ENCODE results near the gene GALNT7. TPM values are rescaled to one million over a fixed set of nuclear protein-coding genes. Genes with fewer than 3 reads are reported as not detected.
"Not testable (repeated sequence)": the region's sequence is repeated elsewhere in the genome, so short reads cannot be mapped to it uniquely, and the experiment has no call there.

Gene GALNT7
- total RNA-seq, 1 experiment from 2014 or later, result 39.4 TPM

GRCh38 chr4:173219126-173219437, 50.5 kb downstream of the GALNT7 start:
- H3K4me3 ChIP-seq (ENCODE audit: insufficient read depth, low read depth, low read length); H3K36me3 ChIP-seq (replicated peaks; ENCODE audit: control insufficient read depth, insufficient read depth, low read length); H3K27me3 ChIP-seq (ENCODE audit: control insufficient read depth, insufficient read depth, low read length); DNase-seq: not testable (repeated sequence)

GRCh38 chr4:173223743-173224142, 55.1 kb downstream of the GALNT7 start:
- H3K36me3 ChIP-seq (replicated peaks; ENCODE audit: control insufficient read depth, insufficient read depth, low read length), result no peaks in the 10 kb centered on the region
- DNase-seq, result no peak
- H3K4me3 ChIP-seq (ENCODE audit: insufficient read depth, low read depth, low read length), result no peak overlapping the region
- no peaks in the 10 kb centered on the region for H3K27me3 ChIP-seq (ENCODE audit: control insufficient read depth, insufficient read depth, low read length)

GRCh38 chr4:173226401-173226888, 57.8 kb downstream of the GALNT7 start:
- H3K36me3 ChIP-seq (replicated peaks; ENCODE audit: control insufficient read depth, insufficient read depth, low read length), result no peaks in the 10 kb centered on the region
- no peak overlapping the region for H3K4me3 ChIP-seq (ENCODE audit: insufficient read depth, low read depth, low read length)
- no peak for DNase-seq
- no peaks in the 10 kb centered on the region for H3K27me3 ChIP-seq (ENCODE audit: control insufficient read depth, insufficient read depth, low read length)

GRCh38 chr4:173227756-173228155, 59.1 kb downstream of the GALNT7 start:
- no peaks in the 10 kb centered on the region for H3K36me3 ChIP-seq (replicated peaks; ENCODE audit: control insufficient read depth, insufficient read depth, low read length)
- H3K27me3 ChIP-seq (ENCODE audit: control insufficient read depth, insufficient read depth, low read length), result no peaks in the 10 kb centered on the region
- DNase-seq, result no peak
- no peak overlapping the region for H3K4me3 ChIP-seq (ENCODE audit: insufficient read depth, low read depth, low read length)

- DNase-seq, result no peak
- H3K36me3 ChIP-seq (replicated peaks; ENCODE audit: control insufficient read depth, insufficient read depth, low read length), result no peaks in the 10 kb centered on the region
- no peaks in the 10 kb centered on the region for H3K27me3 ChIP-seq (ENCODE audit: control insufficient read depth, insufficient read depth, low read length)
- no peak overlapping the region for H3K4me3 ChIP-seq (ENCODE audit: insufficient read depth, low read depth, low read length)
Observed at GRCh38 chr4:173230062-173230461, 61.5 kb downstream of the GALNT7 start.

GRCh38 chr4:173231916-173232315, 63.3 kb downstream of the GALNT7 start:
- no peaks in the 10 kb centered on the region for H3K27me3 ChIP-seq (ENCODE audit: control insufficient read depth, insufficient read depth, low read length)
- no peak for DNase-seq
- no peak overlapping the region for H3K4me3 ChIP-seq (ENCODE audit: insufficient read depth, low read depth, low read length)
- no peaks in the 10 kb centered on the region for H3K36me3 ChIP-seq (replicated peaks; ENCODE audit: control insufficient read depth, insufficient read depth, low read length)

GRCh38 chr4:173233857-173234256, 65.2 kb downstream of the GALNT7 start:
- no peak for DNase-seq
- no peak overlapping the region for H3K4me3 ChIP-seq (ENCODE audit: insufficient read depth, low read depth, low read length)
- no peaks in the 10 kb centered on the region for H3K27me3 ChIP-seq (ENCODE audit: control insufficient read depth, insufficient read depth, low read length)
- no peaks in the 10 kb centered on the region for H3K36me3 ChIP-seq (replicated peaks; ENCODE audit: control insufficient read depth, insufficient read depth, low read length)

- Histone ChIP-seq H3K4me3 (ENCODE audit: insufficient read depth, low read depth, low read length) (no peak overlapping the region), H3K27me3 (ENCODE audit: control insufficient read depth, insufficient read depth, low read length) (no peaks in the 10 kb centered on the region), H3K36me3 (replicated peaks; ENCODE audit: control insufficient read depth, insufficient read depth, low read length) (no peaks in the 10 kb centered on the region)
- DNase-seq, result no peak
Observed at GRCh38 chr4:173235050-173235449, 66.4 kb downstream of the GALNT7 start.

GRCh38 chr4:173236301-173236700, 67.7 kb downstream of the GALNT7 start:
- H3K36me3 ChIP-seq (replicated peaks; ENCODE audit: control insufficient read depth, insufficient read depth, low read length), result no peaks in the 10 kb centered on the region
- H3K27me3 ChIP-seq (ENCODE audit: control insufficient read depth, insufficient read depth, low read length), result no peaks in the 10 kb centered on the region
- no peak for DNase-seq
- H3K4me3 ChIP-seq (ENCODE audit: insufficient read depth, low read depth, low read length), result no peak overlapping the region

- no peak for DNase-seq
- Histone ChIP-seq H3K36me3 (replicated peaks; ENCODE audit: control insufficient read depth, insufficient read depth, low read length) (no peaks in the 10 kb centered on the region), H3K4me3 (ENCODE audit: insufficient read depth, low read depth, low read length) (no peak overlapping the region), H3K27me3 (ENCODE audit: control insufficient read depth, insufficient read depth, low read length) (no peaks in the 10 kb centered on the region)
Observed at GRCh38 chr4:173237152-173237551, 68.5 kb downstream of the GALNT7 start.

GRCh38 chr4:173237762-173238161, 69.2 kb downstream of the GALNT7 start:
- no peak overlapping the region for H3K4me3 ChIP-seq (ENCODE audit: insufficient read depth, low read depth, low read length)
- no peaks in the 10 kb centered on the region for H3K27me3 ChIP-seq (ENCODE audit: control insufficient read depth, insufficient read depth, low read length)
- no peak for DNase-seq
- no peaks in the 10 kb centered on the region for H3K36me3 ChIP-seq (replicated peaks; ENCODE audit: control insufficient read depth, insufficient read depth, low read length)

GRCh38 chr4:173240696-173241095, 72.1 kb downstream of the GALNT7 start:
- no peak overlapping the region for H3K4me3 ChIP-seq (ENCODE audit: insufficient read depth, low read depth, low read length)
- H3K36me3 ChIP-seq (replicated peaks; ENCODE audit: control insufficient read depth, insufficient read depth, low read length), result no peaks in the 10 kb centered on the region
- H3K27me3 ChIP-seq (ENCODE audit: control insufficient read depth, insufficient read depth, low read length), result no peaks in the 10 kb centered on the region
- DNase-seq, result no peak

GRCh38 chr4:173242466-173243250, 74.0 kb downstream of the GALNT7 start:
- Histone ChIP-seq H3K4me3 (ENCODE audit: insufficient read depth, low read depth, low read length) (no peak overlapping the region), H3K36me3 (replicated peaks; ENCODE audit: control insufficient read depth, insufficient read depth, low read length) (no peaks in the 10 kb centered on the region), H3K27me3 (ENCODE audit: control insufficient read depth, insufficient read depth, low read length) (no peaks in the 10 kb centered on the region)
- DNase-seq, result no peak

- Histone ChIP-seq H3K36me3 (replicated peaks; ENCODE audit: control insufficient read depth, insufficient read depth, low read length) (no peaks in the 10 kb centered on the region), H3K4me3 (ENCODE audit: insufficient read depth, low read depth, low read length) (no peak overlapping the region), H3K27me3 (ENCODE audit: control insufficient read depth, insufficient read depth, low read length) (no peaks in the 10 kb centered on the region)
- no peak for DNase-seq
Observed at GRCh38 chr4:173243321-173243720, 74.7 kb downstream of the GALNT7 start.

GRCh38 chr4:173243917-173244658, 75.5 kb downstream of the GALNT7 start:
- no peak for DNase-seq
- Histone ChIP-seq H3K27me3 (ENCODE audit: control insufficient read depth, insufficient read depth, low read length) (no peaks in the 10 kb centered on the region), H3K36me3 (replicated peaks; ENCODE audit: control insufficient read depth, insufficient read depth, low read length) (no peaks in the 10 kb centered on the region), H3K4me3 (ENCODE audit: insufficient read depth, low read depth, low read length) (no peak overlapping the region)

Data from H7 (cell line).